ENCODE measurements around the gene SULT4A1. TPM values are rescaled to one million over a fixed set of nuclear protein-coding genes. Genes with fewer than 3 reads are reported as not detected.

Gene SULT4A1
- polyA plus RNA-seq, 3 donors = not detected

DNA sequence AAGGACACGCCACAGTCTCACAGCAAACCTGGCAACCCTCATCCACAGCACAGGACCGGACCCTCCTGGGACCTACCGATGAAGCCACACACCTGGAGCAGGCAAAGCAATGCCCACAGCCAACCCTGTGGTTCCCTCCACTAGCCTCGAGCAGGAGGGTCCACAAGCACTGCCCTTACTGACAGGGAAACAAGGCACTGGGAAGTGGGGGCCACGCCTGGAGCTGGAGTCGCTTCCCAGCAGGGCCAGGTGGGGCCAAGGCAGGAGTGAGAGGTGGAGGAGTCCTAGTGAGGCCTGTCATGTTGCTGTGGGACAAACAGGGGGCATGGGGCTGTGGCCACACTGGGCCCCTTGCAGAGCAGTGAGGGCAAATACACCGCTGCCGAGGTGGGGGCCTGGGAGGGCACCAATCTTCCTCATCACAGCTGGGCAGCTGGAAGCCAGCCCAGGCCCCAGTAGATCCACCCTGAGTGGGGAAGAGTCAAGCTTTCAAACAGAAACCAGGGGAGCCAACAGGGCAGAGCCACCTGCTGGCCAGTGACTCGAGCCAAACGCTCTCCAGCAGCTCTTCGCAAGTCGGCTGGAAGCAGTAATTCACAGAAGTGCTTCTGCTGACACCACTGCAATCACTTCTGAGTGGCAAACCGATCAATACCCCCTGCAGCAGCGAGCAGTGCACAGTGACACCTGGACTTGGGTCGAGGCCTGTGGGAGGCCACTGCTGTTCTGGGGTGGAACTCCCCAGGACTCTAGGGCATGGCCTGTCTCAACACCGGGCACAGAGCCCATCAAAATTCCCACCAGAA, 13.7 kb downstream of the SULT4A1 start:
- intact Hi-C loops (cut with micrococcal nuclease) = no loop called here
- Mint-ChIP-seq H3K36me3 (no peaks in the 10 kb centered on the region), H3K4me1 (peaks cover 7% of the 10 kb centered on the region), H3K9me3 (peaks cover 0 to under 1% (median 0%) of the 10 kb centered on the region in 7 donors), H3K4me3 (no peak overlapping the region), H3K27me3 (ENCODE audit: low read depth in 3 of 3) (peaks cover 1 to 10% (median 2%) of the 10 kb centered on the region in 3 donors), H3K27ac (no peak overlapping the region)
- Histone ChIP-seq H3K4me1 (ENCODE audit: control insufficient read depth in 1 of 2, insufficient read depth in 2 of 2, low read length in 2 of 2) (peaks cover 0 to 14% of the 10 kb centered on the region in 2 donors), H3K4me3 (replicated peaks in 1 of 3; ENCODE audit: low read depth in 2 of 3, low read length in 3 of 3) (no peak overlapping the region), H3K79me2 (ENCODE audit: insufficient read depth, low read length) (no peaks in the 10 kb centered on the region), H3K9me3 (replicated peaks in 1 of 2; ENCODE audit: control insufficient read depth in 1 of 2, insufficient read depth in 1 of 2, low read length in 2 of 2) (no peaks in the 10 kb centered on the region), H3K9ac (ENCODE audit: insufficient read depth, low read length, poor library complexity, severe bottlenecking) (no peak overlapping the region), H2AFZ (ENCODE audit: insufficient read depth, low read depth, low read length, poor library complexity, severe bottlenecking) (no peak overlapping the region), H3K27me3 (ENCODE audit: control insufficient read depth in 2 of 2, insufficient read depth in 2 of 2, low read length in 2 of 2) (no peaks in the 10 kb centered on the region), H3K36me3 (replicated peaks in 1 of 2; ENCODE audit: control insufficient read depth in 1 of 2, insufficient read depth in 2 of 2, low read length in 2 of 2) (no peaks in the 10 kb centered on the region), H3K27ac (ENCODE audit: low read depth in 1 of 2, low read length in 2 of 2) (no peak overlapping the region), H4K20me1 (ENCODE audit: insufficient read depth, low read length) (no peaks in the 10 kb centered on the region), H3K4me2 (replicated peaks; ENCODE audit: extremely low read depth, low read length, poor library complexity, severe bottlenecking) (no peak overlapping the region)
- TF ChIP-seq, protein P1, sequence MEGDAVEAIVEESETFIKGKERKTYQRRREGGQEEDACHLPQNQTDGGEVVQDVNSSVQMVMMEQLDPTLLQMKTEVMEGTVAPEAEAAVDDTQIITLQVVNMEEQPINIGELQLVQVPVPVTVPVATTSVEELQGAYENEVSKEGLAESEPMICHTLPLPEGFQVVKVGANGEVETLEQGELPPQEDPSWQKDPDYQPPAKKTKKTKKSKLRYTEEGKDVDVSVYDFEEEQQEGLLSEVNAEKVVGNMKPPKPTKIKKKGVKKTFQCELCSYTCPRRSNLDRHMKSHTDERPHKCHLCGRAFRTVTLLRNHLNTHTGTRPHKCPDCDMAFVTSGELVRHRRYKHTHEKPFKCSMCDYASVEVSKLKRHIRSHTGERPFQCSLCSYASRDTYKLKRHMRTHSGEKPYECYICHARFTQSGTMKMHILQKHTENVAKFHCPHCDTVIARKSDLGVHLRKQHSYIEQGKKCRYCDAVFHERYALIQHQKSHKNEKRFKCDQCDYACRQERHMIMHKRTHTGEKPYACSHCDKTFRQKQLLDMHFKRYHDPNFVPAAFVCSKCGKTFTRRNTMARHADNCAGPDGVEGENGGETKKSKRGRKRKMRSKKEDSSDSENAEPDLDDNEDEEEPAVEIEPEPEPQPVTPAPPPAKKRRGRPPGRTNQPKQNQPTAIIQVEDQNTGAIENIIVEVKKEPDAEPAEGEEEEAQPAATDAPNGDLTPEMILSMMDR (IDR thresholded peaks at IDR 0.05) = no peak
- WGBS (ENCODE audit: insufficient coverage) = 68% methylated on average over 14 of the region's 16 CpGs
- DNase-seq = no peak

DNA sequence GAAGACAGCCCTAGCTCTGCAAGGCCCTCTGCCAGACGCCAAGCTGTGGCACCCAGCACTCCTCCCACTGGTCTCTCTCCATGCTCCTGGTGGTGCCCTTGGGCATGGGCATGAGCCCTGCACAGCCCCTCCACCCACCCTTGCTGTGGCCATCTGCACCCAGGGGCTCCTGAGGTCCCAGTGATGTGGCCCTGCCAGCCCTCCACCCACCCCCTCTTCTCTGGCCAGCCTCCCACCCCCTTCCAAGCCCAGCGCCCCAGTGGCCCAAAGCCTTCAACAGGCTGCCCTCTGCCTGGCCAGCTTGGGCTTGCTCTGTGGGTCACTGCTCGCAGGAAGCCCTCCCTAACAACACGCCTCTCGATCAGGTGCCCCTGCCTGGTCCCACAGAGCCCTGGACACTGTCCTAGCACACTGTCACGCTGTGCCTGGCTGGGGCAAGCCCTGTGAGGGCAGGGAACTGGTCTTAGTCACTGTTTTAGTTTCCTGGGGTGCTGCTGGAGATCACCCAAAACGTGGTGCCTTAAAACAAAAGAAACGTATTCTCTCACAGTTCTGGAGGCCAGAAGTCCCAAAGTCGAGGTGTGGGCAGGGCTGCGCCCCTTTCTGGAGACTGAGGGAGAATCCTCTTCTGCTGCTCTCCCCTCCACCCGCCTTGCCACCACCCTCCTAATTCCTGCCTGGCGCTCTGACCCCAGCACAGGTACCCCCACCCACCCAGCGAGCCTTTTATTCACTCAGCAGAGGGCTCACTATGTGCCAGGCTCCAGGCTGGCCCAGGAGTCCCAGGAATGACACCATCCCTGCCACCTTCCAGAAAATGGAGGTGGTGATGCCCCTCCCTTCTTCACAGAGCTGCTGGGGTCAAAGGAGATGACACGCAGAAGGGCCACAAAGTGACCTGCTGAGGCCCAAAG, 14.7 kb downstream of the SULT4A1 start:
- no peak overlapping the region for H3K4me2 ChIP-seq (replicated peaks; ENCODE audit: extremely low read depth, low read length, poor library complexity, severe bottlenecking)
- no peak overlapping the region for H2AFZ ChIP-seq (ENCODE audit: insufficient read depth, low read depth, low read length, poor library complexity, severe bottlenecking)
- no peak for DNase-seq
- TF ChIP-seq, protein P1 (IDR thresholded peaks at IDR 0.05) = no peak
- peaks cover 3% of the 10 kb centered on the region for H3K4me1 Mint-ChIP-seq
- H3K9ac ChIP-seq (ENCODE audit: insufficient read depth, low read length, poor library complexity, severe bottlenecking) = no peak overlapping the region
- H3K9me3 ChIP-seq (replicated peaks in 1 of 2; ENCODE audit: control insufficient read depth in 1 of 2, insufficient read depth in 1 of 2, low read length in 2 of 2) = no peaks in the 10 kb centered on the region
- no peaks in the 10 kb centered on the region for H3K36me3 ChIP-seq (replicated peaks in 1 of 2; ENCODE audit: control insufficient read depth in 1 of 2, insufficient read depth in 2 of 2, low read length in 2 of 2)
- intact Hi-C loops (cut with micrococcal nuclease) = no loop called here
- H3K27ac ChIP-seq (ENCODE audit: low read depth in 1 of 2, low read length in 2 of 2) = no peak overlapping the region
- peaks cover 0 to 9% of the 10 kb centered on the region in 2 donors for H3K4me1 ChIP-seq (ENCODE audit: control insufficient read depth in 1 of 2, insufficient read depth in 2 of 2, low read length in 2 of 2)
- H3K27me3 Mint-ChIP-seq (ENCODE audit: low read depth in 3 of 3) = peaks cover 2 to 7% (median 3%) of the 10 kb centered on the region in 3 donors
- H3K27me3 ChIP-seq (ENCODE audit: control insufficient read depth in 2 of 2, insufficient read depth in 2 of 2, low read length in 2 of 2) = no peaks in the 10 kb centered on the region
- no peaks in the 10 kb centered on the region for H3K9me3 Mint-ChIP-seq
- H3K4me3 Mint-ChIP-seq = no peak overlapping the region
- no peak overlapping the region for H3K27ac Mint-ChIP-seq
- whole genome bisulfite sequencing (ENCODE audit: insufficient coverage) = 93% methylated on average over 12 of the region's 14 CpGs
- H3K4me3 ChIP-seq (replicated peaks in 1 of 3; ENCODE audit: low read depth in 2 of 3, low read length in 3 of 3) = no peak overlapping the region
- no peaks in the 10 kb centered on the region for H3K36me3 Mint-ChIP-seq
- no peaks in the 10 kb centered on the region for H4K20me1 ChIP-seq (ENCODE audit: insufficient read depth, low read length)
- H3K79me2 ChIP-seq (ENCODE audit: insufficient read depth, low read length) = no peaks in the 10 kb centered on the region
